Neural cell (in vitro differentiated cells): ENCODE results near the gene TAB3.

Experiments
- EP300 ChIP-seq: fragments of 450-650 bp; conservative IDR thresholded peaks from 2 replicates; pipeline ENCODE4 v1.6.1; 2014; ENCODE audit warnings: antibody characterized with exemption, mild to moderate bottlenecking, moderate library complexity; ENCODE audit not compliant: poor library complexity, severe bottlenecking
- EZH2 ChIP-seq: fragments of 200-600, 300-800 bp; shearing (Covaris generic), sonication (generic); IDR thresholded peaks from 2 replicates; pipeline ENCODE4 v1.6.1; 2014; ENCODE audit warnings: antibody characterized with exemption, low read length, borderline replicate concordance, mild to moderate bottlenecking; ENCODE audit not compliant: insufficient read depth, poor library complexity, severe bottlenecking
- RAD21 ChIP-seq: fragments of 450-650 bp; conservative IDR thresholded peaks from 2 replicates; pipeline ENCODE4 v1.6.1; 2014; ENCODE audit warnings: antibody characterized with exemption, mild to moderate bottlenecking, moderate library complexity
- TF ChIP-seq, protein P1 (sequence below): fragments of 450-650 bp; IDR thresholded peaks from 2 replicates; pipeline ENCODE4 v1.5.1; 2014; ENCODE audit warnings: antibody characterized with exemption, mild to moderate bottlenecking, moderate library complexity; ENCODE audit not compliant: poor library complexity, severe bottlenecking
- TF ChIP-seq, protein P2 (sequence below): IDR thresholded peaks from 2 replicates; pipeline ENCODE4 v1.6.1; 2012; ENCODE audit warnings: borderline replicate concordance

- TF ChIP-seq, protein P1, sequence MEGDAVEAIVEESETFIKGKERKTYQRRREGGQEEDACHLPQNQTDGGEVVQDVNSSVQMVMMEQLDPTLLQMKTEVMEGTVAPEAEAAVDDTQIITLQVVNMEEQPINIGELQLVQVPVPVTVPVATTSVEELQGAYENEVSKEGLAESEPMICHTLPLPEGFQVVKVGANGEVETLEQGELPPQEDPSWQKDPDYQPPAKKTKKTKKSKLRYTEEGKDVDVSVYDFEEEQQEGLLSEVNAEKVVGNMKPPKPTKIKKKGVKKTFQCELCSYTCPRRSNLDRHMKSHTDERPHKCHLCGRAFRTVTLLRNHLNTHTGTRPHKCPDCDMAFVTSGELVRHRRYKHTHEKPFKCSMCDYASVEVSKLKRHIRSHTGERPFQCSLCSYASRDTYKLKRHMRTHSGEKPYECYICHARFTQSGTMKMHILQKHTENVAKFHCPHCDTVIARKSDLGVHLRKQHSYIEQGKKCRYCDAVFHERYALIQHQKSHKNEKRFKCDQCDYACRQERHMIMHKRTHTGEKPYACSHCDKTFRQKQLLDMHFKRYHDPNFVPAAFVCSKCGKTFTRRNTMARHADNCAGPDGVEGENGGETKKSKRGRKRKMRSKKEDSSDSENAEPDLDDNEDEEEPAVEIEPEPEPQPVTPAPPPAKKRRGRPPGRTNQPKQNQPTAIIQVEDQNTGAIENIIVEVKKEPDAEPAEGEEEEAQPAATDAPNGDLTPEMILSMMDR, result no peak
- TF ChIP-seq RAD21, result no peak
- TF ChIP-seq EZH2, result no peak
- no peak for TF ChIP-seq EP300
- TF ChIP-seq, protein P2, sequence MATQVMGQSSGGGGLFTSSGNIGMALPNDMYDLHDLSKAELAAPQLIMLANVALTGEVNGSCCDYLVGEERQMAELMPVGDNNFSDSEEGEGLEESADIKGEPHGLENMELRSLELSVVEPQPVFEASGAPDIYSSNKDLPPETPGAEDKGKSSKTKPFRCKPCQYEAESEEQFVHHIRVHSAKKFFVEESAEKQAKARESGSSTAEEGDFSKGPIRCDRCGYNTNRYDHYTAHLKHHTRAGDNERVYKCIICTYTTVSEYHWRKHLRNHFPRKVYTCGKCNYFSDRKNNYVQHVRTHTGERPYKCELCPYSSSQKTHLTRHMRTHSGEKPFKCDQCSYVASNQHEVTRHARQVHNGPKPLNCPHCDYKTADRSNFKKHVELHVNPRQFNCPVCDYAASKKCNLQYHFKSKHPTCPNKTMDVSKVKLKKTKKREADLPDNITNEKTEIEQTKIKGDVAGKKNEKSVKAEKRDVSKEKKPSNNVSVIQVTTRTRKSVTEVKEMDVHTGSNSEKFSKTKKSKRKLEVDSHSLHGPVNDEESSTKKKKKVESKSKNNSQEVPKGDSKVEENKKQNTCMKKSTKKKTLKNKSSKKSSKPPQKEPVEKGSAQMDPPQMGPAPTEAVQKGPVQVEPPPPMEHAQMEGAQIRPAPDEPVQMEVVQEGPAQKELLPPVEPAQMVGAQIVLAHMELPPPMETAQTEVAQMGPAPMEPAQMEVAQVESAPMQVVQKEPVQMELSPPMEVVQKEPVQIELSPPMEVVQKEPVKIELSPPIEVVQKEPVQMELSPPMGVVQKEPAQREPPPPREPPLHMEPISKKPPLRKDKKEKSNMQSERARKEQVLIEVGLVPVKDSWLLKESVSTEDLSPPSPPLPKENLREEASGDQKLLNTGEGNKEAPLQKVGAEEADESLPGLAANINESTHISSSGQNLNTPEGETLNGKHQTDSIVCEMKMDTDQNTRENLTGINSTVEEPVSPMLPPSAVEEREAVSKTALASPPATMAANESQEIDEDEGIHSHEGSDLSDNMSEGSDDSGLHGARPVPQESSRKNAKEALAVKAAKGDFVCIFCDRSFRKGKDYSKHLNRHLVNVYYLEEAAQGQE, result no peak
Observed at GRCh38 chrX:30835373-30835772, 53.7 kb downstream of the TAB3 start.
